ENCODE data around the gene GUCA2B. TPM values are rescaled to one million over a fixed set of nuclear protein-coding genes. Genes with fewer than 3 reads are reported as not detected.

Gene GUCA2B
- total RNA-seq, 6 experiments from 2014 or later: not detected

DNA sequence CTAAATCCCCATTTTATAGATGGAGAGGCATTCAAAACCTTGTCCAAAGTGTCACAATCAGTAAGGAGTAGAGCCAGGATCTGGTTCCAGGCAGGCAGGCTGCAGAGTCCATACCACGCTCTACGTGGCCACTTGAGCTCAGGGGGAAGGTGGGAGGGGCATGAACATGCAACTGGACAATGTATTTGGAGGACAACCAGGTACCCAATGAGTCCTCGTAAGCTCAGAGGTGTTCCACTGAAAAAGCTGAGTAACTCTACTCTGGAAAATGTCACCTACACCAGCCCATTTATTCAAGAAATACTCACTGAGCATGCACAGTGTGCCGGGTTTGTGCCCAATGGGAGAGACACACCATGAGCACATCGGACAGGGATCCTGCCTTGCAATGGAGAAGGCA, 11.2 kb upstream of the GUCA2B start:
- Mint-ChIP-seq H3K27ac (no peak overlapping the region), H3K27me3 (ENCODE audit: insufficient read depth) (peaks cover 50% of the 10 kb centered on the region), H3K4me1 (ENCODE audit: low read depth) (peaks cover 5% of the 10 kb centered on the region; the same call in 1 of the 2 replicates), H3K36me3 (ENCODE audit: low read depth) (no peaks in the 10 kb centered on the region), H3K9me3 (no peaks in the 10 kb centered on the region), H3K4me3 (no peak overlapping the region)
- TF ChIP-seq, protein P1, sequence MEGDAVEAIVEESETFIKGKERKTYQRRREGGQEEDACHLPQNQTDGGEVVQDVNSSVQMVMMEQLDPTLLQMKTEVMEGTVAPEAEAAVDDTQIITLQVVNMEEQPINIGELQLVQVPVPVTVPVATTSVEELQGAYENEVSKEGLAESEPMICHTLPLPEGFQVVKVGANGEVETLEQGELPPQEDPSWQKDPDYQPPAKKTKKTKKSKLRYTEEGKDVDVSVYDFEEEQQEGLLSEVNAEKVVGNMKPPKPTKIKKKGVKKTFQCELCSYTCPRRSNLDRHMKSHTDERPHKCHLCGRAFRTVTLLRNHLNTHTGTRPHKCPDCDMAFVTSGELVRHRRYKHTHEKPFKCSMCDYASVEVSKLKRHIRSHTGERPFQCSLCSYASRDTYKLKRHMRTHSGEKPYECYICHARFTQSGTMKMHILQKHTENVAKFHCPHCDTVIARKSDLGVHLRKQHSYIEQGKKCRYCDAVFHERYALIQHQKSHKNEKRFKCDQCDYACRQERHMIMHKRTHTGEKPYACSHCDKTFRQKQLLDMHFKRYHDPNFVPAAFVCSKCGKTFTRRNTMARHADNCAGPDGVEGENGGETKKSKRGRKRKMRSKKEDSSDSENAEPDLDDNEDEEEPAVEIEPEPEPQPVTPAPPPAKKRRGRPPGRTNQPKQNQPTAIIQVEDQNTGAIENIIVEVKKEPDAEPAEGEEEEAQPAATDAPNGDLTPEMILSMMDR (IDR thresholded peaks at IDR 0.05): no peak
- no peak for DNase-seq

DNA sequence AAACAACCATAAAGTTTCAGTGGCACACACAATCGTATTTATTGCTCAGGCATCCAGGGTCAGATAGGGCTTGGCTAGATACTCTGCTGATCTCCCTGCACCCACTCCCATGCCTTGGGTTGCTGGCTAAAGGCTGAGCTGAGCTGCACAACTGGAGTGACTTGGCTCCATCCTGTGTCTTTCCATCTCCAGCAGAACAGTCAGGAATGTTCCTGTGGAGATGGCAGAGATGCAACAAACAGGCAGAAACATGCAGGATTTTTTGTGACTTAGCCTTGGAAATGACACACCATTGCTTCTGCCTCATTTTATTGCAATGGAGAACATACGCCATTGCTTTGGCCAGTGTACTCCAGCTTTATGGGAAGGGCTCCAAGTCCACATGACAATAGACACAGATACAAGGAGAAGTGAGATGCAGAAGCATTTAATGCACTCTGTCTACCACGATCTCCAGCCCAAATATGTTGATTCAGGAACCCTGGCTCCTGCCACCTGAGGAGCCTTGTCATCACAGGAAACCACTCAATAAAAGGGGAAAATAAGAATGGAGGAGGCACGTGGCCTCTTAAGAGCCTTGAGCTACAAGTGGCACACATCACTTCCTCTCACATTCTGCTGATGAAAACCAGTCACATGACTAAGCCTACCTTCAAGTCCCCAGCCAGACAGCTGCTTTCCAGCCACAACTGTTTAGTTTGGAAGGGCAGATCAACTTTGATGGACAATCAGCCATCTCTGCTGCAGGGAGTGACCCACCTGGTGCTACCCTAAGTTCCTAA, 10.1 kb upstream of the GUCA2B start:
- Mint-ChIP-seq H3K36me3 (ENCODE audit: low read depth) (no peaks in the 10 kb centered on the region), H3K27ac (no peak overlapping the region), H3K9me3 (no peaks in the 10 kb centered on the region), H3K27me3 (ENCODE audit: insufficient read depth) (peaks cover 42% of the 10 kb centered on the region), H3K4me1 (ENCODE audit: low read depth) (peaks cover 5% of the 10 kb centered on the region; the same call in 1 of the 2 replicates), H3K4me3 (no peak overlapping the region)
- TF ChIP-seq, protein P1 (IDR thresholded peaks at IDR 0.05): no peak
- no peak for DNase-seq

DNA sequence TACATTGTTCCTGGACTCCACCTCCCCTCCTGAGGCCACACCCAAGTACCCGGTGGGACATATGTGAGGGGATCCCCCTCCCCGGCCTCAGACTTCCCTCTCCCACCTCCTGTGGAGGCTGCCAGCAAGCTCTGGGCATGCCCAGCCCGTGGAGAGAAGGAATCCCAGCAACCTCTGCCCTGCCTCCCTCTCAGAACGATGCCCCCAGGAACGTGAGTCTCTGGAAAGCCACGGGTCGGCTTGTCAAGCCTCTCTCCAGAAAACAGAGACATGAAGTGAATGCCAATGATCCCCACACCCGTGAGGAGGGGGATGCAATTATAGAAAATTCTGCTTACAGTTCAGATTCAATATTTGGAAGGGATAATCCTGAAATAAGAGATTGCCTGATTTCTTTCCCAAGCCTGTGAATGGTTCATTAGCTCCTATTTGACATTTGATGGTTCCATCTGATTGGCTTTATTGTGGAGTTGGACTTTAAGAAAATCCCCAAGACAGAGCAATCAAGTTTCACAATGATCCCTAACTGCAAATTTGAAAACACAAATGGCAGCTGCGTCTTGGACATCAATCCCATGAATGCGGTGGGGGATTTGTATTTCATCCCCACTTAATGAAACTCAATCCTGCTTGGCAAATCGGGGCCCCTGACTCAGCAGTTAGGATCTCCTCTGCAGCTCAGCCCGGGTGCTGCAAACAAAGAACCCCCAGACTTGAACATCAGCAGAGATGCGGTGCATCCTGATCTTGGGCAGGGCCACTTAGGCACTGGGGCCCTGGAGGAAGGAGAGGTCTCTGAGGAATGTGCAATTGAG, 9.1 kb upstream of the GUCA2B start:
- peaks cover 5% of the 10 kb centered on the region; the same call in 1 of the 2 replicates for H3K4me1 Mint-ChIP-seq (ENCODE audit: low read depth)
- H3K4me3 Mint-ChIP-seq: no peak overlapping the region
- TF ChIP-seq, protein P1 (IDR thresholded peaks at IDR 0.05): no peak
- H3K36me3 Mint-ChIP-seq (ENCODE audit: low read depth): no peaks in the 10 kb centered on the region
- H3K27me3 Mint-ChIP-seq (ENCODE audit: insufficient read depth): peaks cover 40% of the 10 kb centered on the region
- DNase-seq: no peak
- no peak overlapping the region for H3K27ac Mint-ChIP-seq
- H3K9me3 Mint-ChIP-seq: no peaks in the 10 kb centered on the region

DNA sequence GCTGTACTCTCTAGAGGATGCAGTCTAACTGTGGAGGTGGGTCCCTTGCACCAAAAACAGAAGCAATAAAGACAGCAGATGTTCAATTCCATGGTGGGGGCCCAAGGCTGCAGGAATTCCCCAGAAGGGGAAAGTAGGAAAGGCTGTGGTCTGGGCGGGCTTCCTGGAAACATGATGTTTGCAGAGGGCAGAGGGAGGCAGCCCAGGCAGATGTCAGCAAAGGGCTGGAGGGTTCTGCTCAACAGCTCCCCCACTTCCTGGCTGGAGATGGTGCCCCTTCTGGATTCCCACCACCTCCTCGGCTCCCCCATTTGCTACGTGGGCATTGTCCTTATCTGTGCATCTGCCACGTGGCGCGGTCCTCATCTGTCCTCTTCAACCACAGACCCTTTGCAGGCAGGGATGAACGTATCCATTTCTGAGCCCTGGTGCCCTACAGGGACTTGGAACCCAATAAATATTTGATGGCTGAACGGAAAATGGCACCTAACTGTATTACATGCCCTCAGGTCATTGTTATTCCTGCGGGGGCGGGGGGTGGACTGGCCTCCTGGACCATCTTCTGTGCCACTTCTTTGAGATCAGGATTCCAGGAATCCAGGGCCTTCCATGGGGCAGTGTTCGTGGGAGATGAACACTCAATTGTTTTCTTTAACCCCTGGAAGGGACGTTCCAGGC, 8.4 kb upstream of the GUCA2B start:
- Mint-ChIP-seq H3K4me3 (no peak overlapping the region), H3K27ac (no peak overlapping the region), H3K36me3 (ENCODE audit: low read depth) (no peaks in the 10 kb centered on the region), H3K27me3 (ENCODE audit: insufficient read depth) (peaks cover 38% of the 10 kb centered on the region), H3K9me3 (no peaks in the 10 kb centered on the region), H3K4me1 (ENCODE audit: low read depth) (peaks cover 5% of the 10 kb centered on the region; the same call in 1 of the 2 replicates)
- TF ChIP-seq, protein P1 (IDR thresholded peaks at IDR 0.05): no peak; the same call in 1 of the 2 replicates
- no peak for DNase-seq

DNA sequence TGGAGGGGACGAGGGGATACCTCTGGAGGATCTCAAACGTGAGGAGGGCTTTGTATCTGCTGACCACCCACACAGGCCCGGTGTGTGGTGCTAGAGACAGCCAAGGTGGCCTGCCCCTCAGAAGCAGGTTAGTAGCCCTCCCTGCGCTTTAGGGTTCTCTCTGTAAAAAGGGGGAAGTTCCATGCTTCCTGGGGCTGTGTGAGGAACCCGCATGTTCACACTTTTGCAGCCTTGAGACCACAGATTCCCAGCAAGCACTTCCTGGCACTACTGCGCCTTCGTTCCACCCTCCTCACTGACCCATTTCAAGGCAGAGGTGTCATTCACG, 7.9 kb upstream of the GUCA2B start:
- Mint-ChIP-seq H3K4me1 (ENCODE audit: low read depth) (peaks cover 5% of the 10 kb centered on the region; the same call in 1 of the 2 replicates), H3K27me3 (ENCODE audit: insufficient read depth) (peaks cover 38% of the 10 kb centered on the region), H3K27ac (no peak overlapping the region), H3K36me3 (ENCODE audit: low read depth) (no peaks in the 10 kb centered on the region), H3K4me3 (no peak overlapping the region), H3K9me3 (no peaks in the 10 kb centered on the region)
- TF ChIP-seq, protein P1 (IDR thresholded peaks at IDR 0.05): no peak
- DNase-seq: no peak
